Neural cell (in vitro differentiated cells): Measurements from ENCODE around the gene SPATA4. TPM values are rescaled to one million over a fixed set of nuclear protein-coding genes. Genes with fewer than 3 reads are reported as not detected.

Experiments
- H2AFZ ChIP-seq: fragments of 200-600, 300-800 bp; sonication (generic), shearing (Covaris generic); 2 replicates; pipeline ENCODE4 v1.6.0; 2014; ENCODE audit warnings: low read depth, mild to moderate bottlenecking, antibody characterized with exemption, low read length, moderate library complexity
- H3F3A ChIP-seq: fragments of 200-600 bp; shearing (Covaris generic); 2 replicates; pipeline ENCODE4 v1.6.1; 2016; ENCODE audit warnings: mild to moderate bottlenecking, moderate library complexity, mixed read lengths, antibody characterized with exemption, low read length; ENCODE audit not compliant: insufficient read depth, poor library complexity, severe bottlenecking
- H3K27ac ChIP-seq: fragments of 200-600, 300-800 bp; sonication (generic), shearing (Covaris generic); 2 replicates; pipeline ENCODE4 v1.5.1; 2014; ENCODE audit warnings: mild to moderate bottlenecking, low read length, moderate library complexity
- H3K27me3 ChIP-seq: fragments of 300-800, 200-600 bp; sonication (generic), shearing (Covaris generic); 2 replicates; pipeline ENCODE4 v1.6.0; 2014; ENCODE audit warnings: mild to moderate bottlenecking, low read depth, low read length, moderate library complexity; ENCODE audit not compliant: insufficient read depth
- H3K36me3 ChIP-seq: fragments of 300-800, 200-600 bp; sonication (generic), shearing (Covaris generic); 2 replicates; pipeline ENCODE4 v1.5.1; 2014; ENCODE audit warnings: mild to moderate bottlenecking, antibody characterized with exemption, low read length, moderate library complexity; ENCODE audit not compliant: insufficient read depth
- H3K4me2 ChIP-seq: fragments of 300-800, 200-600 bp; sonication (generic), shearing (Covaris generic); 2 replicates; pipeline ENCODE4 v1.6.0; 2014; ENCODE audit warnings: mild to moderate bottlenecking, low read length
- H3K4me3 ChIP-seq: fragments of 300-800, 200-600 bp; sonication (generic), shearing (Covaris generic); 2 replicates; pipeline ENCODE4 v1.5.1; 2014; ENCODE audit warnings: mild to moderate bottlenecking, low read length, moderate library complexity
- H3K79me2 ChIP-seq: fragments of 200-600 bp; shearing (Covaris generic); replicated peaks from 2 replicates; pipeline ENCODE4 v1.6.0; 2014; ENCODE audit warnings: mild to moderate bottlenecking, low read length, moderate library complexity; ENCODE audit not compliant: insufficient read depth
- H3K9ac ChIP-seq: fragments of 300-800, 200-600 bp; sonication (generic), shearing (Covaris generic); 2 replicates; pipeline ENCODE4 v1.6.1; 2016; ENCODE audit warnings: mild to moderate bottlenecking, low read length, mixed read lengths
- H3K9me2 ChIP-seq: fragments of 200-600 bp; shearing (Covaris generic); 2 replicates; pipeline ENCODE4 v1.6.1; 2016; ENCODE audit warnings: mild to moderate bottlenecking, low read length, mixed read lengths; ENCODE audit not compliant: insufficient read depth
- H3K9me3 ChIP-seq: fragments of 200-600, 300-800 bp; sonication (generic), shearing (Covaris generic); 2 replicates; pipeline ENCODE4 v1.6.1; 2016; ENCODE audit warnings: mild to moderate bottlenecking, mixed run types, low read length, moderate library complexity, mixed read lengths
- H4K20me1 ChIP-seq: fragments of 200-600 bp; shearing (Covaris generic); 2 replicates; pipeline ENCODE4 v1.6.1; 2016; ENCODE audit warnings: mild to moderate bottlenecking, mixed run types; ENCODE audit not compliant: insufficient read depth
- EP300 ChIP-seq: fragments of 450-650 bp; conservative IDR thresholded peaks from 2 replicates; pipeline ENCODE4 v1.6.1; 2014; ENCODE audit warnings: antibody characterized with exemption, mild to moderate bottlenecking, moderate library complexity; ENCODE audit not compliant: poor library complexity, severe bottlenecking
- EZH2 ChIP-seq: fragments of 200-600, 300-800 bp; shearing (Covaris generic), sonication (generic); IDR thresholded peaks from 2 replicates; pipeline ENCODE4 v1.6.1; 2014; ENCODE audit warnings: antibody characterized with exemption, low read length, borderline replicate concordance, mild to moderate bottlenecking; ENCODE audit not compliant: insufficient read depth, poor library complexity, severe bottlenecking
- MXI1 ChIP-seq: fragments of 450-650 bp; conservative IDR thresholded peaks from 2 replicates; pipeline ENCODE4 v1.6.1; 2014; ENCODE audit warnings: antibody characterized with exemption, mild to moderate bottlenecking; ENCODE audit not compliant: poor library complexity, severe bottlenecking
- POLR2AphosphoS5 ChIP-seq: IDR thresholded peaks from 2 replicates; pipeline ENCODE4 v1.6.1; 2012
- RAD21 ChIP-seq: fragments of 450-650 bp; conservative IDR thresholded peaks from 2 replicates; pipeline ENCODE4 v1.6.1; 2014; ENCODE audit warnings: antibody characterized with exemption, mild to moderate bottlenecking, moderate library complexity
- REST ChIP-seq: IDR thresholded peaks from 2 replicates; pipeline ENCODE4 v1.6.1; 2012; ENCODE audit warnings: borderline replicate concordance
- SMC3 ChIP-seq: fragments of 450-650 bp; conservative IDR thresholded peaks from 2 replicates; pipeline ENCODE4 v1.6.1; 2014; ENCODE audit warnings: antibody characterized with exemption, mild to moderate bottlenecking, moderate library complexity; ENCODE audit not compliant: poor library complexity
- TAF1 ChIP-seq: IDR thresholded peaks from 2 replicates; pipeline ENCODE4 v1.6.1; 2012; ENCODE audit warnings: low read depth
- polyA plus RNA-seq: library from polyadenylated mRNA; depleted of rRNA; stranded (reverse); fragments of >200 nt; gene quantifications from 2 replicates; pipeline ENCODE4 v1.2.3, GENCODE V29; 2014
- TF ChIP-seq, protein P1 (sequence below): fragments of 450-650 bp; IDR thresholded peaks from 2 replicates; pipeline ENCODE4 v1.5.1; 2014; ENCODE audit warnings: antibody characterized with exemption, mild to moderate bottlenecking, moderate library complexity; ENCODE audit not compliant: poor library complexity, severe bottlenecking

The SPATA4 gene
- polyA plus RNA-seq, 1 donor from 2014 or later: not detected

GRCh38 chr4:176153124-176153523 lies 42.3 kb downstream of the SPATA4 start:
- no peaks in the 10 kb centered on the region for H3K9me3 ChIP-seq
- H3K4me2 ChIP-seq: no peak overlapping the region
- no peaks in the 10 kb centered on the region for H3K9me2 ChIP-seq
- no peaks in the 10 kb centered on the region for H3K36me3 ChIP-seq
- no peak overlapping the region for H3K27ac ChIP-seq
- no peak overlapping the region for H3K4me3 ChIP-seq
- no peaks in the 10 kb centered on the region for H3K27me3 ChIP-seq
- no peaks in the 10 kb centered on the region for H3F3A ChIP-seq
- no peaks in the 10 kb centered on the region for H4K20me1 ChIP-seq
- no peak overlapping the region for H2AFZ ChIP-seq
- no peak overlapping the region for H3K9ac ChIP-seq
- no peaks in the 10 kb centered on the region for H3K79me2 ChIP-seq
- TF ChIP-seq MXI1: no peak
- no peak for TF ChIP-seq SMC3
- no peak for TF ChIP-seq TAF1
- TF ChIP-seq POLR2AphosphoS5: no peak
- TF ChIP-seq REST: no peak
- TF ChIP-seq EP300: no peak
- TF ChIP-seq EZH2: no peak
- TF ChIP-seq, protein P1, sequence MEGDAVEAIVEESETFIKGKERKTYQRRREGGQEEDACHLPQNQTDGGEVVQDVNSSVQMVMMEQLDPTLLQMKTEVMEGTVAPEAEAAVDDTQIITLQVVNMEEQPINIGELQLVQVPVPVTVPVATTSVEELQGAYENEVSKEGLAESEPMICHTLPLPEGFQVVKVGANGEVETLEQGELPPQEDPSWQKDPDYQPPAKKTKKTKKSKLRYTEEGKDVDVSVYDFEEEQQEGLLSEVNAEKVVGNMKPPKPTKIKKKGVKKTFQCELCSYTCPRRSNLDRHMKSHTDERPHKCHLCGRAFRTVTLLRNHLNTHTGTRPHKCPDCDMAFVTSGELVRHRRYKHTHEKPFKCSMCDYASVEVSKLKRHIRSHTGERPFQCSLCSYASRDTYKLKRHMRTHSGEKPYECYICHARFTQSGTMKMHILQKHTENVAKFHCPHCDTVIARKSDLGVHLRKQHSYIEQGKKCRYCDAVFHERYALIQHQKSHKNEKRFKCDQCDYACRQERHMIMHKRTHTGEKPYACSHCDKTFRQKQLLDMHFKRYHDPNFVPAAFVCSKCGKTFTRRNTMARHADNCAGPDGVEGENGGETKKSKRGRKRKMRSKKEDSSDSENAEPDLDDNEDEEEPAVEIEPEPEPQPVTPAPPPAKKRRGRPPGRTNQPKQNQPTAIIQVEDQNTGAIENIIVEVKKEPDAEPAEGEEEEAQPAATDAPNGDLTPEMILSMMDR: no peak
- TF ChIP-seq RAD21: no peak

DNA sequence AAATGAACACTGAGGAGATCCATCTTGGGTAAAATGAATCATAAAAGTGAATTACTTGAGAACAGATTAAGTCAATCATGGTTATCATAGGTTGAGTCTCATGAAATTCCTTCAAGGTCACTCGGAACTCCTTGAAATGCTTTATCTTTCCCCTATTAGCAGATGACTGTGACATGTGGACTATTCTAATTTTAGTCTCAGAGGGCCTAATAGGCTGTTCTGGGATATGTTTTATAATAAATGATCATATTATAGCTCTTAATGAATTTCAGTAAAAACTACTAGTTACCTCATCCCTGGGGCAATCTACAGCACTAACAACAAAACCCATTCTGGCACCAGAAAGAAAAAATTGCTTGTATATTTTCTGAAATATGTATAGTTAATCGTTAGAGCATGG lies 44.7 kb downstream of the SPATA4 start:
- H3K27me3 ChIP-seq: no peaks in the 10 kb centered on the region
- H3F3A ChIP-seq: no peaks in the 10 kb centered on the region
- no peaks in the 10 kb centered on the region for H3K9me2 ChIP-seq
- H3K9me3 ChIP-seq: no peaks in the 10 kb centered on the region
- no peak overlapping the region for H3K4me2 ChIP-seq
- H3K9ac ChIP-seq: no peak overlapping the region
- no peak overlapping the region for H3K4me3 ChIP-seq
- H3K27ac ChIP-seq: no peak overlapping the region
- H4K20me1 ChIP-seq: no peaks in the 10 kb centered on the region
- H3K79me2 ChIP-seq: no peaks in the 10 kb centered on the region
- no peaks in the 10 kb centered on the region for H3K36me3 ChIP-seq
- TF ChIP-seq EP300 (no peak), RAD21 (no peak)
- no peak overlapping the region for H2AFZ ChIP-seq

GRCh38 chr4:176150356-176150682 lies 45.1 kb downstream of the SPATA4 start:
- no peaks in the 10 kb centered on the region for H3K9me2 ChIP-seq
- H3K27me3 ChIP-seq: no peaks in the 10 kb centered on the region
- TF ChIP-seq EP300 (no peak), TAF1 (no peak), EZH2 (no peak), RAD21 (peak; percentile 61), SMC3 (peak; percentile 65)
- TF ChIP-seq, protein P1: peak; percentile 51
- H3K9ac ChIP-seq: no peak overlapping the region
- no peak overlapping the region for H3K27ac ChIP-seq
- no peak overlapping the region for H3K4me3 ChIP-seq
- no peaks in the 10 kb centered on the region for H3F3A ChIP-seq
- no peaks in the 10 kb centered on the region for H3K36me3 ChIP-seq
- H4K20me1 ChIP-seq: no peaks in the 10 kb centered on the region
- H3K4me2 ChIP-seq: no peak overlapping the region
- no peaks in the 10 kb centered on the region for H3K79me2 ChIP-seq
- H3K9me3 ChIP-seq: no peaks in the 10 kb centered on the region
- H2AFZ ChIP-seq: no peak overlapping the region
